Activated gamma-delta T cell (primary cell): ENCODE results near the gene ZNF281.
"Not testable (repeated sequence)": the region's sequence is repeated elsewhere in the genome, so short reads cannot be mapped to it uniquely, and the experiment has no call there.

Experiments used
- DNase-seq: peaks from one replicate; lab custom pipeline; 2025; lab: John Stamatoyannopoulos, UW

The ZNF281 gene

DNA sequence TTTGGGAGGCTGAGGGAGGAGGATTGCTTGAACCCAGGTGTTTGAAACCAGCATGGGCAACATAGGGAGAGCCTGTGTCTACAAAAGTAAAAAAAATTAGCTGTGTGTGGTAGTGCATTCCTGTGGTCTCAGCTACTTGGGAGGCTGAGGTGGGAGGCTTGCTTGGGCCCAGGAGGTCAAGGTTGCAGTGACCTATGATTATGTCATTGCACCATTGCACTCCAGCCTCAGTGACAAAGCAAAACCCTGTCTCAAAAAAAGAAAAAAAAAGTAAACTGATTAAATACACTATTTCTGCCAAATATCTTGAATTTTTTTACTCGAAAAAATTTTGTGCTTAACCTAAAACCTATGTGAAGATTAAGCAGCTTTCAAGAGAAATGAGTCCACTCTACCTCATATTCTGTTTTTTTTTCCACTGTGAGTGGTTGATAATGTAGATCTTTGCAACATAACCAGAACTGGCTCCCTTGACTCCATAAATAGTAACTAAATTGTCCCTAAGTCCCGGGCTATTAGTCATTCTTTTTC lies 19.4 kb upstream of the ZNF281 start:
- no peak for DNase-seq

DNA sequence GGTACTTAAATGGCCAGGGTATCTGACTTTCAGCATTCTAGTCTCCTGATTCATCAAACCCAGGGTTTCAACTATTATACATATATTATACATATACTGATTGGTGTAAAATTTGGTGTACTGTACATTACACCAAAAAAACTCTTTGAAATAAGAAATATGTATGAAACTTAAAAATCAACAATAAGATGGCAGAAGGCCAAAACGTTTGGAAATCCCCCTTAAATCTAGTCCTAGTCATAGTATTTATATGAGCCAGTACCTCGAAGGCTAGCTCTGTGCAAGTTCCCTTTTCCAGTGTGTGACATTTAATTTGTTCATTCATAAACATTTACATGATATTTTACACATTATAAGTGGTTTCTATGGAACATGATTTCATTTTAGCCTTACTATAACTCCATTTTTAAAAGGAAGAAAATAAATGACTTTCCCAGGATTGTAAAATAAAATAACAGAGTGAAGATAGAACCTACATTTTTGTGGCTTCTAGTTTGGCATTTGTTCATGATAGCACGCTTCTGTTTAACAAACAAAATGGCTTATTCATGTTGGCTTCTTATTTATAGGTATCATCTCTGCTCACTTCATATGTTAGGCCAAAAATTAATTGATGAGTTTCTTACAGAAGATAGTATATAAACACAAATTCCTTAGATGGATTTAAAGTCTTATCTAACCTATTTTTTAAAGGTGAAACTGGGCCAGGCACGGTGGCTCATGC lies 18.8 kb upstream of the ZNF281 start:
- DNase-seq = no peak

DNA sequence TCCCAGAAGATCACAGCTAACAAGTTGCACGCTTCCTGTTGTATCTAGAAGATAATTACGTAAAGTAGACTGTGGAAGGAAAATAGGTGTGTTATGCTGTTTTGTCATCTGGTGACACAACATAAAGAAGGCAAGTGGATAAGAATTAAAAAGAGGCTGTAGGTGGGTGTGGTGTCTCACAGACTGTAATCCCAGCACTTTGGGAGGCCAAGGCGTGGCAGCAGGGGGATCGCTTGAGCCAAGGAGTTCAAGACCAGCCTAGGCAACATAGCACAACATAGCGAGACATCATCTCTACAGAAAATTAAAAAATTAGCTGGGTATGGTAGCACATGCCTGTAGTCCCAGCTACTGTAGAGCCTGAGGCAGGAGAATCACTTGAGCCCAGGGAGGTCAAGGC lies 17.9 kb upstream of the ZNF281 start:
- no peak for DNase-seq

DNA sequence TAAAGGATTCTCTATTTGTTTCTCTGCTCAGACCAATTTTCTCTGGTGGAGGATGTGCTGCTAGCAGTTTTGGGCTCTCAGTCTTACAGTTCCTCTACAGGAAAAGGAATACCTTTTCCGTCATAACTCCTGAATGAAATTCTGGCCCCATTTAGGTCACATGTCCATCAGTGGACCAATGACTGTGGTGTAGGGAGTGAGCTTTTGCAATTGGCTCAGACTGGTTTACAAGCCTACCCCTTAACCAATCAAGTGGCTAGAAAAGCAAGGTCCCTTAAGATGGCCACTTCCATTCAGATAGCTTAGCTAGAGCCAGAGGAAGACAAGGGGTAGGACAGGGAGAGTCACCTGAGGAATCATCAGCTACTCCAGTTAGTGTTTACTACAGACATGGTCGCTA lies 16.4 kb upstream of the ZNF281 start:
- DNase-seq = no peak

DNA sequence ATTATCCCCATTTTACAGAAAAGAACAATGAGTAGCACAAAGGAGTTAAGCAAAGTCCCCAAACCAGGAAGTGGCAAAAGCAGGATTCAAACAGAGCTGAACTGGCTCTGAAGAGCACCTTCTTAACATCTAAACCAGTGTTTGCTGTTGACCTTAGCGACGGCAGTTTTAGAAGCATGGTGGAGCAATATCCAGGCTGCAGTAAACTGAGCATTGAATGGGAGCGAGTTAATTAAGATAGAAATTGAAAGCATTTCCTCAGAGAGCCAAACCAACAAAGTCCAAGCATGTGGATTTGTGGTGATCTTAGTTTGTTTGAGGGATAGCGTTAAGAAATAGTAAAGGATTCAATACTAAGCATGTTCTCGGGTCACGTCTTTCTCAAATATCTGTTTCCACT lies 13.4 kb upstream of the ZNF281 start:
- DNase-seq = no peak

DNA sequence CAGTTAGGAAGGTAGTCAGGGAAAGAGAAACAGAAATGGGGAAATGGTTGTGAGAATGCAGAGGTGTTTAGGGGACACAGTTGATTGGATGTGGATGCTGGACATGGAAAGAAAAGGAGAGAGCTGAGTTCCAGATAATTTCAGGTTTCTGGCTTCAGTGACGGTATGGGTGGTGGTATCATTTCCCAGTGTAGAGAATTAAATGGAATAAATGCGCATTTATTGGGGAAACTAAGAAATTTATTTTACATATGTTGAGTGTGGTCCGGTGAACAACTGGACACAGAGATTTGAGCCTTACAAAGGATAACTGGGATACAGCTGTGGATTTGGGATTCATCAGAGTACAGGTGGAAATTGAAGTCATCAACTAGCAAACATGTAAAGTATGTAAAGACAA lies 12.4 kb upstream of the ZNF281 start:
- DNase-seq = no peak

DNA sequence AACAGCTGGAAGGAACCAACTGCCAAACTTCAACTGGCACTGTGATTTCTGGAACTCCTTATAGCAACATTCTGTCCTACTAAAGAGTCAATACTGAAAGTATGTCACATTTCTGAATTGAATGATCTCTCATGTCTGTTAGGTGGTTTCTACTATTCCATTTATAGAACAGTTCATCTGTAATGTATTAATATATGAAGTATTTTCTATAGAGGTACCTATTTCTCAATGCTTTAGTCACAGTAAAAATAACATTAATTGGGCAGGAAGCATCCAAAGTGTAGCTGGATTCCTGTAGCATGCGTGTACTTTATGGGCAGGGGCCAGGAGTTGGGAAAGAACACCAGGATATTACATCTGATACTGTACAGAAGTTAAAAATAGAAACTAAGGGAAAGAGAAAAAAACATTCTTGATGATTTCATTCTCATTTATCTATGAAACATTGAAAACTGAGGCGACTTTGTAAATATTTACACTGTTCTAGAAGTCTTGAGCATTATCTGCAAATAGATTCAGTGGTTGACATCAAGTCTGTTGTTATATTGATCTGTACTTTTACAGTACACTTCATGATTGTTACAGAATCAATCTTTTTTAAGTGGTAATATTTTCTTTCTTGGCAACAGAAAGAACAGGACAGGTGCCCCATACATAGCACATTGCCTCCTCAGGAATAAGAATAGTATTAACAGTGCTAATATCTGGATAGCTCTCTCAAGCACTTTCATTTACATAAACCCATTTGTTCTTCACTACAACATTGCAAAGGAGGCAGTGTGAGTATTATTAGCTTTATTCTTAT lies 6.2 kb upstream of the ZNF281 start:
- no peak for DNase-seq

DNA sequence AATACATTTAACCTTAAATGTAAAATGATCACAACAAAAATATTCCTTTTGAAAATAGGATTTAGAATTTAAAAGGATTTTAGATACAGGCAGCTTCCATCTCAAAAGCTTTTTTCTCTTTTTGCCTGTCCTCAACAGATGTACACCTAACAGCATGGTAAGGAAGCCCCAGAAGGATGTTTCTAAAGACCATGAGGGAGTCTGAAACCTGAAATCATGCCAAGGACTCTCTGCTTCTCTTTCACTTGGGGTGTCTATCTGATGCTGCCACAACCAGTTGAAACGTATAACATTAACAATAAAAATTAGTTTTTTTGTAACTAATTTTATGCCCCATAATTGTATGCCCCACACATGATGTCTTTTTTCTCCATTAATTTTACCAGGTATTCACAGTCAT lies 5.4 kb upstream of the ZNF281 start:
- DNase-seq = no peak

DNA sequence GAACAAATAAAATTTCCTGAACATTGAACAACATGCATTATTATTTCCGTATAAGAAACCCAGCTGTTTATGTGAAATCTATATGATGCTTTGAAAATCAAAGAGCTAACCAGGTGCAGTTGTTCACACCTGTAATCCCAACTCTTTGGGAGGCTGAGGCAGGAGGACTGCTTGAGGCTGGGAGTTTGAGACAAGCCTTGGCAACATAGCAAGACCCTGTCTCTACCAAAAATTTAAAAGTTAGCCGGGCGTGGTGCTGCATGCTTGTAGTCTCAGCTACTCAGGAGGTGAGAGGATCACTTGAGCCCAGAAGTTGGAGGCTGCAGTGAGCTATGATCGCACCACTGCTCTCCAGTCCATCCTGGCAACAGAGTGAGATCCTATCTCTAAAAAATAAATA lies 4.8 kb upstream of the ZNF281 start:
- DNase-seq = no peak

DNA sequence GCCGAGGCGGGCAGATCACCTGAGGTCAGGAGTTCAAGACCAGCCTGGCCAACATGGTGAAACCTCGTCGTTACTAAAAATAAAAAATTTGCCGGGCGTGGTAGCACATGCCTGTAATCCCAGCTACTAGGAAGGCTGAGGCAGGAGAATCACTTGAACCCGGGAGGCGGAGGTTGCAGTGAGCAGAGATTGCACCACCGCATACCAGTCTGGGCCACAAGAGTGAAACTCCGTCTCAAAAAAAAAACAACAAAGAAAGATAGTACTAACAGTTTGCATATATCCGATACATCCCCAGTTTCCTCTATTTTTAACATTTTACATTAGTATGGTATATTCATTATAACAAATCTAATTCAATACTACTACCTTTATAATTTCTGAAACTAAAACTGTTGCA lies 3.9 kb upstream of the ZNF281 start:
- not testable (repeated sequence) for DNase-seq

DNA sequence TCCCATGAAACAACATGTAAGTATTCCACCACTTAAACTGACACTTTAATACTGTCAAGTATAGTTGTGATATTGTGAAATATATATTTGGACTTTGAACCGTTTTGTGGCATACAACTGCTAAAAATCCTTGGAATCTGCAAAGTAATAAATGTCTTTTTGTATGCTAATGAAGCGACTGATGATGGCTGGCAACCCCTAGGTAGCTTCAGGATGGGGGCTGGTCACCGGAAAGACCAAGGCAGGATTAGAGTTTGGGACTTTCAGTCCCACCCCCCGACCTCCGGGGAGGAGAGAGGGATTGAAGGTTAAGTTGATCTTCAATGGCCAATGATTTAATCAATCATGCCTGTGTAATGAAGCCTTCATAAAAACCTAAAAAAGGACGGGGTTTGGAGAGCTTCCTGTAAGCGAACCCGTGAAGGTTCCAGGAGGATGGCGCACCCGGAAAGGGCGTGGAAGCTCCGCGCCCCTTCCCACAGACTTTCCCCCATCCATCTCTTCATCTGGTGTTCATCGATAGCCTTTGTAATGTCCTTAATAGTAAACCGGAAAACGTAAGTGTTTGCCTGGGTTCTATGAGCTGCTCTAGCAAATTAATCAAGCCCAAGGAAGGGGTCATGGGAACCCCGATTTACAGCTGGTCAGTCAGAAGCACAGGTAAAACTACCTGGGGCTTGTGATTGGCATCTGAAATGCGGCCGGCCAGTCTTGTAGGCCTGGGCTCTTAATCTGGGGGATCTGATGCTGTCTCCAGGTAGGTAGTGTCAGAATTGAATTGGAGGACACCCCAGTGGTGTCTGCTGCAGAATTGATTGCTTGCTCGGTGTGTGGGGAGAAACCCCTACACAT lies 1.8 kb upstream of the ZNF281 start:
- no peak for DNase-seq

DNA sequence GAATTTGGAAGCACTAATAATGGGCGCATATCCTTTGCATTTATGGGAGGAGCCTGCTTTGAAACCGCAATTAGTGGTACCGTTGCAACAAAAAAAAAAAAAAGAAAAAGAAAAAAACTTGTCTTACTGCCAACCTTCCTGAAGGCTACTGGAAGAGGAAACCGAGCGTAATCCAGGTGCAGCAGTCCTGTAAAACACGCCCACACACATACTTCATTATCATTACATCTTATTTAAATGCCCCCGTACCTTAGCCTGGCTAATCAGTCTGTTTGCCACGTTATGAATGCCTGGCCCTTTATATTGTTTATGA lies 686 bp upstream of the ZNF281 start:
- DNase-seq = no peak

DNA sequence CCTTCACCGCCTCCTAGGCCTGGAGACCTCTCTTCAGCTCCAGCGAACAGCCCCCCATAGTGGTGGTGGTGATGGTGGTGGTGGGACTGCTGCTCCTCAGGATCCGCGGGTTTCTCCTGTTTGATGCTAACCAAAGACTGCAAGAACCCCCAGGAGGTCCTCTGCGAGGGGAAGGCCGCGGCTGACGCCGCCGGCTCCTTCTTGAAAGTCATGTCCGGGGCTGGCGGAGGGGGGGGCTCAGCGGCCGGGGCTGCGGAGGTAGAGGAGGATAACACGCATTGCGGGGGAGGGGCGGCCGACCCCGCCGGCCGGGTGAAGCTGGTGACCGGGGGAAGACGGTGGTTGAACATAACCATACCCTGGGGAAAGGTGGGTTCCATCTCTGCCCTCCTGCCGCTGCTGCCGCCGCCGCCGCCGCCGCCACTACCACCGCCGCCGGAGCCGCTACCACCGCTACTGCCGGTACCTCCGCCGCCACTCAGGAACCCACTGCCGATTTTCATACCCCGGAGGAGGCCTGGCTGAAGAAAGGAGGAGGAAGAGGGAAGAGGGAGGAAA lies 554 bp downstream of the ZNF281 start:
- DNase-seq = peak; percentile 40

DNA sequence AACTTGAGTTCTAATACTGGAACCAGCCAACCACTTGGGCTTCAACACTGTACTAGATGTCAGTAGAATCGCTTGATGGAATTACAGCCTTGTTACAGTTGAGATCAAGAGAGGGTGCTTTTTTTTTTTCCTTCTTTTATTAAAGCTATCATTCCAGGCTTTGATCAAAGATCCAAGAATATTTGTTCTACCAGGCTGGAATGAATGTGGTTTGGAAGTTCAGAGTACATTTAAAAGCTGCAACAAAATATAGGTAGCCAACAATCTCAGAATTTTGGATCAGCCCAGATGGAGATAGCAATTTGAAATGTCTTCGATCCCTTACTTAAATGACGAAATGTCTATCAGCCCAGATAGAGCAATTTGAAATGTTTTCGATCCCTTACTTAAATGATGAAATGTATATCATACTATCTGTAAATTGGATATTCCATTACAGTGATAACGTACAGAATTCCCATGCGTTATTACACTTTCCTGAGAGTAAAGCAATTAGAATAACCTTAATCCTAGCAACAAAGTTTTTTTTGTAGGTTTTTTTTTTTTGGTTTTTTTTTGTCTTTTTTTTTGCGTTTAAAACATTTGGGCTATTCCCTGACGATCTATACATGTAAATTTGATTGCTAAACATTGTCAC lies 3.6 kb downstream of the ZNF281 start:
- no peak for DNase-seq

DNA sequence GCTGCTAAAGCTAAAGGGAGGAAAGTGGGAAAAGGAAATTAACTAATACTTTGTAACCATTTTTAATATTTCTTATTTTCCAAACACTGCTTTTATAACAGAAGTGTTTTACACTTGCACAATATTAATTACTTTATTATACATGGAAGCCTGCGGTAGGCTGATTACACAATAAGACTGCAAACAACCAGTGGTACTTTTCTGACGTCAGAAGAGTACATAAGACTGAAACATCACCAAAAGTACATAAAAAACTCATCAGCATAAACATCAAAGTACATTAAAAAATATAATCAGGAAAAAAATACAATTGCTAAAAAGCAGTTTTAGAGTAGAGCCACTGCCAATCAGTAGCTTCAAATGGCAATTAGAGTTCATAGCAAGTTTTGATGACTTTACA lies 4.6 kb downstream of the ZNF281 start:
- DNase-seq = no peak

DNA sequence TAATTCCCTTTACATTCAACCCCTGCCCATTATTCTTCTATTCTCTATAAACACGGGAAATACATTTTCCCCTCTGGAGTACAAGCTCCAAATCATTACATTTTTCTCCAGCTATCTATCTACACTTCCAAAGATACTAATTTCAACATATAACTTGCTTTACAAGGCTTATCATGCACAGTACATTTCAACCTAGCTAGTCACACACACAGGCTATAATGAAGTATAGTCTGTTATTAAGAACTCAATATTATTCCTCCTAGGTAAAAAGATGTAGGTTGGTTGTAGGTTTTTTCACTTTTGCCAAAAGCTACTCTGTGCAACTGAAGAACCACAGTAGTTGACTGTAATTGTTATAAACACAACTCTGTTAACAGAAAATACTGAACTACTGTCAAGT lies 8.1 kb downstream of the ZNF281 start:
- DNase-seq = no peak

DNA sequence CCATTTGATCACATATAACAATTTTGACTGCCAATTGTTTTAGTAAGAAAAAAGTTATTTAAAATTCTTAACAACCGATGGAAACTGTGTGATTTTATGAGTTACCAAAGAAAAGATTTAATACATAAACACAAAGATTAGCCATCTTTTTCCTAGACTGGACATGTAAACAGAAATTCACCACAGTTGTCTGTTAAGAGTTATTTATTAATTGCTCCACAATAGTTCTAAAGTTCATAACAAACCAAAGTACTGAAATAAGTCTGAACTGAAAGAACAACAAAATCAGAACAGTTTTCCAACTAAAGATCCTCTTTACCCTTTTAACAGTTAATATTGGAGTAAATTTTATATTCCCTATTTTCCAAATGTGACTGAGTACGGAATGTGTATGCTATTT lies 8.6 kb downstream of the ZNF281 start:
- DNase-seq = no peak

DNA sequence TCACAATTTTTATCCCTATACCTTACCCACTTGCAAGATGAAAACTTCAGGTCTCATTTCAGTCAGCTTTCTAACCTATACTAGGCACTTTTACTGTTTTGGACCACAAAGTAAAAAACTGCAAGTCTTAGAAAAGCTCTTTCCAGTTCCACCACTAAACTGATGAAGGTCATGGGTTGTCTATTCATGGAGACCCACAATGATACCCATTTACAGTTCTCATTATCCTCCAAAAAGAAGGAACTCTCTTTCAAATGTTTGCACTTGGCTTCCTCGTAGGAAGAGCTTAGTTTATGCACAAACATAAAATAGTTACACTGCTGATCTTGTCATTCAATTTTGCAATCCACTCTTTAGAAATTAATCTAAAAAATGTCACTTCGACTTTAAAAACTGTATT lies 9.3 kb downstream of the ZNF281 start:
- no peak for DNase-seq

DNA sequence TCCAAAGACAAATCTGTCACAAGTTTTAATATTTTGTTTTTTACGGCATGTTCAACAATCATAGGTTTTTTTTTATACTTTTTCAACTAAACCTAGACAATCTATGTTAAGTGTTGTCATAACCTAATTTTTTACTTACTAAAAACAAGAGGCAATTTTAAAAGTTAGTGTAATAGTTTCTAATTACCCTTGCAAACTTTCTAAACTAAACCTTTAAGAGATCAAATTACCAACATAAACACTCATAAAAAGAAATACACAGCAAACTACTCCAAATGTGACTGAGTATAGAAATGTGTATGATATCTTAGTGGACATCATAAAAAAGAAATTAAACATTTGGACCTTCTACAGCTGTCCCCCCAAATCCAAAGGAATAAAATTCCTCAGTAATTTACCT lies 10.0 kb downstream of the ZNF281 start:
- no peak for DNase-seq

DNA sequence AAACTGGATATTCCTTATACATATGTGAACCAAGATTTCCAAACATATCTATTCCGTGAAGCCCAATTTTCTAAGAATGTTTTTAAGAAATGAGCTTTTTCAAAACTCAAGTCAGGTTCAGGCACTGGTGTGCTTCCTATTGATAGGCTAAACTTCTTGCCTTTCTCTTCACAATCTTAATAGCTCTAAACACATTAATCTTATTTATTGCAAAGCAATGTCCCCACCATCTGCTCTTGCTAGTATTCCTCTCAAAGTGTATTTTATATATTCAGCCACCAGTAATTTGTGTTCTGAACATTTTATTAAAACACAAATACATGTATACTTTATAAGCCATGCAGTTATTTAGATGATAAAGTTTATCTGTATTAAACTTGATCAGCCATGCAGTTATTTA lies 11.5 kb downstream of the ZNF281 start:
- no peak for DNase-seq

DNA sequence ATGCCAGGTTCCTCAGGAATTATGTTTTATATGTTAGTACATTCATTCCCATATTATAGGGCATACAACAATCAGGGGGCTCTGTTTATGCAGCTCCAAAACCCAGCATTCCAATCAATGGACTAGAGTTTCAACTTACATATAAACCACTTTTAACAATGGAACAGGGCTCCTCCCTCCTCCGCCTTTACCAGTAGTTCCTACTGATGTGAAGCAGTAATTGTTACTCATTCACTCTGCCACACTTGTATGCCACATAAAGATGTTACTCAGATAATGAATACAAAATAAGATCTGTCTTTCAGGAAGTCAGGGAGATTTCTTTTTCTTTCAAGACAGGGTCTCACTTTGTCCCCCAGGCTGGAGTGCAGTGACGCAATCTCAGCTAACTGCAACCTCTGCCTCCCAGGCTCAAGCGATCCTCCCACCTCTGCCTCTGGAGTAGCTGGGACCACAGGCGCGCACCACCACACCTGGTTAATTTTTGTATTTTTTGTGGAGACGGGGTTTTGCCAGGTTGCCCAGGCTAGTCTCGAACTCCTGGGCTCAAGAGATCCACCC lies 17.1 kb downstream of the ZNF281 start:
- DNase-seq = no peak

DNA sequence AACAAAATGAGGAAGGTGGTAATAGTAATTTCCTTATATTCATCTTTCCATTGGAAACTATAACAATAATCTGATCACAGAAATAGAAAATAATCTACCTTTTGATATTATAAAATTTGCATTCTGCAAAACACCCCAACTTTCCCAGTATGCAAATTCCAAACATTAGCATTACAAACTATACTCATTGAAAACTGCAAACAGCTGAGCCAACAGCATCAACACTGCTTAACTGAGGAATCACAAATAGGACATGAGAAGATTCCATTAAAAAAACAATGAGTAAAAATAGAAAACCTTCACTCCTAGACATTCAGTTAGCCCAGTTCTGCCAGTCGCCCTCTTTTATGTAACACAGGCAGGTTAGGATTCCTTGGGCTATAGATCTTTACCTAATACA lies 18.1 kb downstream of the ZNF281 start:
- no peak for DNase-seq
